GM12873 (cell line): ENCODE data around the gene RHOJ.

ENCODE experiments used
- TF ChIP-seq, protein P1 (sequence below): IDR thresholded peaks from 2 replicates; pipeline ENCODE4 v1.5.1; 2012; ENCODE audit warnings: low read depth, mild to moderate bottlenecking, moderate library complexity, low read length, control low read depth; ENCODE audit not compliant: insufficient read depth; ENCODE audit errors: missing control alignments

Gene RHOJ

DNA sequence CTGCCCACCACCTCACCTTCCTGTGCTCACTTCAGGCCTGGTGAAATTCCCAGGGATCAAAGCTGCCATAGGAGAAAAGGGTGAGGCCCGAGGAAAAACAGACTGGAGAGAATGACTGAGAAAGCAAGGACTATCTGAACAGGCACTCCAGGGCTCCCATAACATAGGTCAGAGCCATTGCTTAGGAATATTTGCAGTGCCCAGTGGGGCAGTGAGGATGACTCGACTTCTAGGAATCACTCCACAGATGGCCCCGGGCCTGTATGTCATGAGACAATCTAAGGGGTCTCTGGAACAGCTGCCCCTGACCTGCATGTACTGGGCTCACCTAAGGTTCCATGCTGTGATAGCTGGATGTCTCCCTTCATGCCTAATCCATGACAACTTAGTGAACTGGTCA is 62.9 kb downstream of the RHOJ start:
- TF ChIP-seq, protein P1, sequence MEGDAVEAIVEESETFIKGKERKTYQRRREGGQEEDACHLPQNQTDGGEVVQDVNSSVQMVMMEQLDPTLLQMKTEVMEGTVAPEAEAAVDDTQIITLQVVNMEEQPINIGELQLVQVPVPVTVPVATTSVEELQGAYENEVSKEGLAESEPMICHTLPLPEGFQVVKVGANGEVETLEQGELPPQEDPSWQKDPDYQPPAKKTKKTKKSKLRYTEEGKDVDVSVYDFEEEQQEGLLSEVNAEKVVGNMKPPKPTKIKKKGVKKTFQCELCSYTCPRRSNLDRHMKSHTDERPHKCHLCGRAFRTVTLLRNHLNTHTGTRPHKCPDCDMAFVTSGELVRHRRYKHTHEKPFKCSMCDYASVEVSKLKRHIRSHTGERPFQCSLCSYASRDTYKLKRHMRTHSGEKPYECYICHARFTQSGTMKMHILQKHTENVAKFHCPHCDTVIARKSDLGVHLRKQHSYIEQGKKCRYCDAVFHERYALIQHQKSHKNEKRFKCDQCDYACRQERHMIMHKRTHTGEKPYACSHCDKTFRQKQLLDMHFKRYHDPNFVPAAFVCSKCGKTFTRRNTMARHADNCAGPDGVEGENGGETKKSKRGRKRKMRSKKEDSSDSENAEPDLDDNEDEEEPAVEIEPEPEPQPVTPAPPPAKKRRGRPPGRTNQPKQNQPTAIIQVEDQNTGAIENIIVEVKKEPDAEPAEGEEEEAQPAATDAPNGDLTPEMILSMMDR = no peak

DNA sequence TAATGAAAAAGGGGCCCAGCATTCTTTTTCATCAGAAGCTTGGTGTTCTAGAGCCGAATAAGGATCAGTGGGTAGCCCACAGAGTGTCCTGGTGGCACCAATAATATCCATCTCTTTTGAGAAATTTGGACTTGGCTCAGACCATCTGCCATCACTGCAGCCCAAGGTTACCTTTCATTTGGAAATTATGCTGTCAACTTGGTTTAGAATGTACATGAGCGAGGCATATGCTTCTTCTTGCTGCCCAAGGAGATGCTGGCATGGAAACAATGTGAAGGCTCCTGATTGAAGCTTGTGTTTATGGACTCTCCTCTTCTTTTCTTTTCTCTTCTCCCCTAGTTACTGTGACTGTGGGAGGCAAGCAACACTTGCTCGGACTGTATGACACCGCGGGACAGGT is 64.5 kb downstream of the RHOJ start:
- TF ChIP-seq, protein P1 = no peak

DNA sequence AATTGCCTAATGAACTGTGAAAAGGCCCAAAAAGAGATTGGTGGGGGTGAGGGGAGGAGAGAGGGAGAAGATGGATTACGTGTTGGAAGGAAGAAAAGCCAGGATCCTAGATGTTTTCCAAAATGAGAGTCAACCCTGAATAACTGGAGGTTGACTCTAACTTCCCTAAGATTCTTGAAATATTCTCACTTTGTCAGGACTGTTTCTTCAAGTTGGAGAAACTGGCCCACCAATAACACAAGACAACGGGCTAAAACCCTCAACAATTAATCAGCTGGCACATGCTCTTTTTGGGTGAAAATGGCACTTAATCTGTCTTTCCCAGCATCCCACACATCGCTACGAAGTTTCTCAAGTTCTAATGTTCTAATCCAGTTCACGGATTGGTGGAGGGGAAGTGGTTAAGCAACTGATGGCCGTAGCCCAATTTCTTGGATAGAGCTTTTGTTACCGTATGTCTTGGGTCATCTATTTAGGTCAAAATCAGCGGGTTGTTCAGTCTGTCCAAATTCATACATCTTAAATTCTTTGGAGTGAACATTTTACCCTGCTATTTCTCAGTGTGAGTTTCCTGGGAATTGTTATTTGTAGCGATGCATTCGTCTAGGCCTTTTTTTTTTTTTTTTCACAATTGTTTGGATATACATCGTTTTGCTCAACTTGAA is 65.5 kb downstream of the RHOJ start:
- TF ChIP-seq, protein P1 = no peak

DNA sequence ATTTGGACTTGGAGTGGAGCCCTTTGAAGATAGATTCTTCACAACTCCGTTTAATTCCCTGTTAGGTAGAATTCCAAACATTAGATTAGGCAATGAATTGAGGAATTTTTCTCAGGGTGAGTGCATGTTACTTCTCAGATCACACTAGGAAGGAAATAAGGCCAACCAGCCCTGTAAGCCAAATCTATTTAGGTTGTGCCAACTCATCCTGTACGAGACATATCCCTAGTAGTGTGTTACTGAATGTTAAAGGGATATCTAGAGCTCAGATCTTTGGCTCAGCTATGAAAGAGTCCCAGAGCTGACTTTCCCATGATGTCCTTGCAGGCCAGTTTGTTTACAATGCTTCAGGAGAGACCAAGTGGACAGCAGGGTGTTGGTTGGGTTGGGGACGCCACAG is 68.9 kb downstream of the RHOJ start:
- TF ChIP-seq, protein P1 = no peak

DNA sequence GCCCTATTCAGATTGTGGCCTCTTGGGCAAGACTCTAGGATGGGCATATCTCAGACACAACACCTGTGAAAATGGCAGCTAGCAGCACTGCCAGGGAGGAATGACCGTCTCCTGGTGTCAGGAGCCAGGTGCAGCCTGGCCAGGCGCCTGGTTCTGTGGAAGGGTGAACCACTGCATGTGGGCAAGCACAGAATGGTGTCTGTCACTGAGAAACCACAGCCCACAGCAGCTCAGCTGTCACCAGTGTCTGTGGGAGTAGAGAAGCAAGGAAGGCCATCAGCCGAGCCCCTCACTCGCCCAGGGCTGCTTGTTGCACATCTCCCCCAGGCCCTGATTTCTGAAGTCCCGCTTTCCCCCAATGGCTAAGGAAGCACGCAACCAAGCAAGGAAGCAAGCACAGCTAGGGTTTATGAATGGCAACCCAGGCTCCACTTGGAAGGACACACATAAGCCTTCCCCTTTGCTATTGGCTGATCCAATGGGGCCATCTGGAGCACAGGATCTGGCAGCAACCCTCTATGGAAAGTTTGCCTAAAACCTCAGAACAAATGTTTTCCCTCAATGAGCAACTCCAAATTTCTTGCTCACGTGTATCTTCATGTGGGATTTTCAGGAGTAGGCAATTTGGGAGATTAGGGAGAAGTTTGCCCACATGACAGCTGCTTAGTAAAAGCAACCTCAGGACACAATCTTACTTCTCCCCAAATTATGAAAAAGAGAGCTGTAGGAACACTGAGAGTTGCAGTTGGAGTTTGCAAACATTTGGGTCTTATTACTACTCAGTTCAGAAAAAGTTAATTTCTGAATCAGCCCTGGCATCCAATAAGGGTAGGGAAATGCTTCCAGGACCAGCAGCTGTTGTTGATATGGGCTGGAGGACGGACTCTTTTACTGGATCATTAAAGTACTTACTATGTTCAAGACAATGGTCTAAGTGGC is 69.7 kb downstream of the RHOJ start:
- TF ChIP-seq, protein P1 = no peak

DNA sequence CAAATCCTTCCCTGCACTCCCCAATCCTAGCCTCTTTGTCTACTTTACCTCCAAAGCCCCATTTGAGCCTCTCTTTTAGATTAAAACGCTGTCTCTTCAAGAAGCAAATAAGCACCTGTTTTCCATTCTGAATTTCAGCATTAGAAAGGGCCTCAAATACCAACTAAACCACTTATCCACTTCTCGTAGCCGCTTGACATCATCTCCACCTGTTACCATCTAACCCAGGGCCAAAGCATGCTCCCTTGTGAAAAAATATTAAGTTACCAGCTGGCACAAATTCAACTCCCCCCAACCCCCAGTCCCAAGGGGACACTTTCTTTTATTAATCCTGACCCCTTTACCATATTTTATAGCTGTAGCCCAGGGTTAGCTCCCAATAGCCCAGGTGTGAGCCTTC is 71.4 kb downstream of the RHOJ start:
- TF ChIP-seq, protein P1 = no peak

DNA sequence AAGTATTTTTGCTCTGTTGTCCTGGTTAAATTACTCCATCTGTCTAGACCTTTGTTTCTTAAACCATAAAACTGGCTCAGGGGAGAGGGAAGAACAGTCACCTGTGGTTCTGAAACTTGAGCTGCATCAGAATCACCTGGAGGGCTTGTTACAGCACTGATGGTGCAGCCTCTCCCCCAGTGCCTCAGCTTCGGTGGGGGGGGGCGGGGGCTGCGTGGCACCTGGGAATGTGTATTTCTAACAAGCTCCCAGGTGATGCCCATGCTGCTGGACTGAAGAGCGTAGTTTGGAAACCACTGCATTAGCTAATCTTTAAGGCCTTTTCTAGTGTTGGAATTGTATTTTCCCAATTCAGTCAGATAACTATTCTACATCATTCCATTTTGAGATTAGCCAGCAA is 71.8 kb downstream of the RHOJ start:
- TF ChIP-seq, protein P1 = no peak
